Liver (tissue), 9 donors: ENCODE results near the gene INSIG2. TPM values are rescaled to one million over a fixed set of nuclear protein-coding genes. Genes with fewer than 3 reads are reported as not detected.

Source experiments
- DNase-seq: peaks from one replicate; pipeline ENCODE4 v3.0.0-alpha.2; 2017; ENCODE audit warnings: low spot score
- H3K27ac ChIP-seq, 2 donors: one replicate each; pipeline ENCODE4 v1.7.0; 2013; ENCODE audit warnings: inconsistent platforms in 2 of 2, low read length in 2 of 2, control low read depth in 1 of 2, low read depth in 1 of 2, mild to moderate bottlenecking in 1 of 2
- H3K27me3 ChIP-seq, 4 donors: one replicate each; pipeline versions ENCODE4 v1.6.1 to v1.7.0; 2013; ENCODE audit warnings: low read length in 3 of 4, inconsistent platforms in 1 of 4, mild to moderate bottlenecking in 1 of 4, moderate library complexity in 1 of 4; ENCODE audit not compliant: control insufficient read depth in 4 of 4, insufficient read depth in 4 of 4
- H3K36me3 ChIP-seq, 4 donors: one replicate each; pipeline versions ENCODE4 v1.6.1 to v1.7.0; 2013; ENCODE audit warnings: low read length in 3 of 4, mild to moderate bottlenecking in 3 of 4, low read depth in 1 of 4, moderate library complexity in 1 of 4; ENCODE audit not compliant: control insufficient read depth in 4 of 4, insufficient read depth in 3 of 4
- H3K4me1 ChIP-seq, 4 donors: one replicate each; pipeline versions ENCODE4 v1.6.1 to v1.7.0; 2013; ENCODE audit warnings: low read length in 3 of 4, mild to moderate bottlenecking in 3 of 4, moderate library complexity in 1 of 4; ENCODE audit not compliant: control insufficient read depth in 4 of 4, insufficient read depth in 4 of 4
- H3K4me3 ChIP-seq, 3 donors: one replicate each; pipeline versions ENCODE4 v1.6.1 to v1.7.0; 2013; ENCODE audit warnings: low read length in 3 of 3, control low read depth in 1 of 3, low read depth in 1 of 3, mild to moderate bottlenecking in 1 of 3
- H3K9ac ChIP-seq, 2 donors: one replicate each; pipeline ENCODE4 v1.7.0; 2013; ENCODE audit warnings: low read length in 2 of 2, mild to moderate bottlenecking in 2 of 2, moderate library complexity in 2 of 2, control low read depth in 1 of 2, low read depth in 1 of 2
- H3K9me3 ChIP-seq, 4 donors: one replicate each; pipeline versions ENCODE4 v1.6.1 to v1.7.0; 2013; ENCODE audit warnings: low read length in 3 of 4; ENCODE audit not compliant: control insufficient read depth in 4 of 4
- EGR1 ChIP-seq, 2 donors: IDR thresholded peaks; 2 replicates each; pipeline ENCODE4 v1.6.1; 2016 to 2018; ENCODE audit warnings: antibody characterized with exemption in 2 of 2, low read depth in 2 of 2
- FOXA1 ChIP-seq: IDR thresholded peaks from 2 replicates; pipeline ENCODE4 v1.6.1; 2016; ENCODE audit warnings: antibody characterized with exemption
- GABPA ChIP-seq, 2 donors: IDR thresholded peaks in 1 of 2; conservative IDR thresholded peaks in 1 of 2; 2 replicates each; pipeline ENCODE4 v1.6.1; 2016; ENCODE audit warnings: antibody characterized with exemption in 2 of 2, mild to moderate bottlenecking in 1 of 2, moderate library complexity in 1 of 2
- HNF4A ChIP-seq, 2 donors: conservative IDR thresholded peaks; 2 replicates each; pipeline ENCODE4 v1.6.1; 2016; ENCODE audit warnings: antibody characterized with exemption in 2 of 2, mild to moderate bottlenecking in 2 of 2
- HNF4G ChIP-seq: IDR thresholded peaks from 2 replicates; pipeline ENCODE4 v1.6.1; 2016; ENCODE audit warnings: antibody characterized with exemption
- JUND ChIP-seq, 2 donors: IDR thresholded peaks; 2 replicates each; pipeline ENCODE4 v1.6.1; 2016; ENCODE audit warnings: antibody characterized with exemption in 2 of 2
- NR2F2 ChIP-seq: IDR thresholded peaks from 2 replicates; pipeline ENCODE4 v1.6.1; 2016; ENCODE audit warnings: antibody characterized with exemption
- RAD21 ChIP-seq, 2 donors: IDR thresholded peaks; 2 replicates each; pipeline ENCODE4 v1.6.1; 2016; ENCODE audit warnings: antibody characterized with exemption in 2 of 2, mild to moderate bottlenecking in 2 of 2
- RXRA ChIP-seq, 2 donors: IDR thresholded peaks; 2 replicates each; pipeline ENCODE4 v1.6.1; 2017 to 2018; ENCODE audit warnings: antibody characterized with exemption in 2 of 2, mild to moderate bottlenecking in 1 of 2
- SP1 ChIP-seq: IDR thresholded peaks from 2 replicates; pipeline ENCODE4 v1.6.1; 2018; ENCODE audit warnings: antibody characterized with exemption, mild to moderate bottlenecking
- TAF1 ChIP-seq: conservative IDR thresholded peaks from 2 replicates; pipeline ENCODE4 v1.6.1; 2016; ENCODE audit warnings: antibody characterized with exemption, mild to moderate bottlenecking
- YY1 ChIP-seq: IDR thresholded peaks from 2 replicates; pipeline ENCODE4 v1.6.1; 2016; ENCODE audit warnings: antibody characterized with exemption, mild to moderate bottlenecking
- WGBS: extraction: QIAGEN DNeasy Blood & Tissue Kit; methylation state at CpG from one replicate; pipeline ENCODE4 v1.1.7; 2013; 5-methylcytosine and 5-hydroxymethylcytosine counted together
- polyA plus RNA-seq, 2 donors: library from polyadenylated mRNA; stranded (reverse) in 1 of 2; unstranded in 1 of 2; fragments of 200-250 nt in 1 of 2; fragments of >200 nt in 1 of 2; fragmentation: Nextera tagmentation in 1 of 2; extraction: Ambion mirVana in 1 of 2; gene quantifications; one replicate each; pipeline versions ENCODE4 v1.2.1 to v1.2.3, GENCODE V29; 2013 to 2015
- total RNA-seq, 2 donors: library from RNA; depleted of rRNA; stranded (reverse); fragments of >200 nt; gene quantifications; one replicate each; pipeline ENCODE4 v1.2.3, GENCODE V29; 2014
- TF ChIP-seq, protein P1 (sequence below): fragments of 150-350 bp; IDR thresholded peaks from 2 replicates; pipeline ENCODE4 v1.5.1; 2017; ENCODE audit warnings: improper control_type of control experiment, low read depth, low read length; ENCODE audit not compliant: missing input control
- TF ChIP-seq, protein P2 (sequence below): IDR thresholded peaks from 2 replicates; pipeline ENCODE4 v1.6.1; 2016; ENCODE audit warnings: antibody characterized with exemption
- TF ChIP-seq, protein P3 (sequence below): IDR thresholded peaks from 2 replicates; pipeline ENCODE4 v1.6.1; 2016; ENCODE audit warnings: antibody characterized with exemption, mild to moderate bottlenecking
- TF ChIP-seq, protein P4 (sequence below): IDR thresholded peaks from 2 replicates; pipeline ENCODE4 v1.6.1; 2016; ENCODE audit warnings: antibody characterized with exemption
- donor health status: healthy.
- donor health status: healthy.
- donor health status: healthy.
- donor health status: healthy.
- donor health status: healthy.

INSIG2 gene
- total and polyA plus RNA-seq, 4 donors: 11.3 to 18.5 (median 15.6) TPM

DNA sequence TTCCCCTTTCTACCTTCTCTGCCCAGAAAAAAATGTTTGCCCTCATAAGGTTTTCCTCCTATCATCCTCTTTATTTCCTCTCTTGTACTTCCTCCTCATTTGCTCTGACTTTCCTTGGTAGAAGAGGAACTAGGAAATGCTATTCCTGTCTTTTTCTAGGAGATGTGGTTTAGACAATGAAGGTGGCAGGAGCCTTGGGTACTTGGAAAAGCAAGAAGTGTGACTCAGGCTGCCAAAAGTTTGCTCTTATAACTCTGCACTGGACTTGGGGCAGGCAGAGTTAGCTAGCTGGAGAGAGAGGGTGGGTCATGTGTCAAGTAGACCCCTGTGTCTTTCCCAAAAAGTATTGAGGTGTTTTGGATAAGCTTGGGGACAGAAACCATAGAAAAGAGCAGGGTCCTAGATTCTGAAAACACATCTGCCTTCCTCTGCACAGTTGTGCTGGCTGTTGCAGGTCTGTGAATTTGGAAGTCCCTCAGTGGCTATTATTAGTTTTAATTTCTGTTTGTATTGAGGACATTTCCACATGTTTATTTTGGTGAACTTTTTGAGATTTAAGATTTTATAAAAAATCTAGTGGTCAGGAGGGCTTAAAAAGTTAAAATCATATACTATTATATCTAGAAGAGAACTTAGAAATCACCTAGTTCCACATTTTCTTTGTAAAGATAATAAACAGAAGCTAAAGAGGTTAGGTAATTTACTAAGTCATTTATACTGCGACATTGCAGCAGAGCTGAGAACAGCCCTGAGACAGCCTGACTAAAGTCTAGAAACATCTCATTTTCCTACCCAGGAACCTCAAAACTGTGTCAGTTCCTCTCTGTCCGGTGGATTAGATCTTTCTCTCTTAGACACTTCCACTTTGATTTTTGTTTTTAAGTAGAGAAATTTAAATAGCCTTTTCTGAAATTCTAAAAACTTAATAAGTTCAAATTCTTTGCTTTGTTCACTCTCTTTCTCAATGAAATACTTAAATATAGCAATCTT, 16.0 kb downstream of the INSIG2 start:
- 87% methylated on average over 2 of the region's 2 CpGs for WGBS
- Histone ChIP-seq H3K9me3 (no peaks in the 10 kb centered on the region), H3K4me3 (no peak overlapping the region), H3K27ac (no peak overlapping the region), H3K4me1 (no peaks in the 10 kb centered on the region), H3K27me3 (no peaks in the 10 kb centered on the region), H3K36me3 (peaks cover 3 to 26% (median 14%) of the 10 kb centered on the region in 4 donors), H3K9ac (no peak overlapping the region)
- no peak for DNase-seq
- TF ChIP-seq, protein P1, sequence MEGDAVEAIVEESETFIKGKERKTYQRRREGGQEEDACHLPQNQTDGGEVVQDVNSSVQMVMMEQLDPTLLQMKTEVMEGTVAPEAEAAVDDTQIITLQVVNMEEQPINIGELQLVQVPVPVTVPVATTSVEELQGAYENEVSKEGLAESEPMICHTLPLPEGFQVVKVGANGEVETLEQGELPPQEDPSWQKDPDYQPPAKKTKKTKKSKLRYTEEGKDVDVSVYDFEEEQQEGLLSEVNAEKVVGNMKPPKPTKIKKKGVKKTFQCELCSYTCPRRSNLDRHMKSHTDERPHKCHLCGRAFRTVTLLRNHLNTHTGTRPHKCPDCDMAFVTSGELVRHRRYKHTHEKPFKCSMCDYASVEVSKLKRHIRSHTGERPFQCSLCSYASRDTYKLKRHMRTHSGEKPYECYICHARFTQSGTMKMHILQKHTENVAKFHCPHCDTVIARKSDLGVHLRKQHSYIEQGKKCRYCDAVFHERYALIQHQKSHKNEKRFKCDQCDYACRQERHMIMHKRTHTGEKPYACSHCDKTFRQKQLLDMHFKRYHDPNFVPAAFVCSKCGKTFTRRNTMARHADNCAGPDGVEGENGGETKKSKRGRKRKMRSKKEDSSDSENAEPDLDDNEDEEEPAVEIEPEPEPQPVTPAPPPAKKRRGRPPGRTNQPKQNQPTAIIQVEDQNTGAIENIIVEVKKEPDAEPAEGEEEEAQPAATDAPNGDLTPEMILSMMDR: no peak
- TF ChIP-seq HNF4G: no peak
- no peak for TF ChIP-seq YY1
- no peak for TF ChIP-seq RXRA (IDR thresholded peaks at IDR 0.05)
- TF ChIP-seq HNF4A (conservative IDR thresholded peaks at IDR 0.05): no peak
- no peak for TF ChIP-seq JUND (IDR thresholded peaks at IDR 0.05)

DNA sequence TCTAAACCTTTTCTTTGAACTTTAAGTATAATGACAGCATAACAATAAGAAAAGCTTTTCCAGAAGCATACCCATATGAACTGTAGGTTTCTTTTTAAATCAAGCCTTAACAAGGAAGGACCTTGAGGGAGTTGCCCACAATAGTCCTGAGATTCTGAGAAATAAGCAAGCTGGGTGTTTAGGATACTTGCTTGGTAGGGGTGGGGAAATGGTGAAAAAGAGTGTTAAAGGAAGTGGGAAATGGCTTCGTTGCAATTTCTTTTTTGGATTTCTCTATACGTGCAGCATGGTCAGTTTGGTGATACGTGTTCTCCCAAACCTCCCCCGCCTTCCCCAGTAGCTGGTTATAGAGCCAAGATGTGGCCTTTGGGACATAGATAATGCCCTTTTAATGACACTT, 17.2 kb downstream of the INSIG2 start:
- Histone ChIP-seq H3K27ac (no peak overlapping the region), H3K4me3 (no peak overlapping the region), H3K27me3 (no peaks in the 10 kb centered on the region), H3K9ac (no peak overlapping the region), H3K4me1 (no peaks in the 10 kb centered on the region), H3K9me3 (no peaks in the 10 kb centered on the region), H3K36me3 (peaks cover 3 to 28% (median 16%) of the 10 kb centered on the region in 4 donors)
- TF ChIP-seq RXRA (IDR thresholded peaks at IDR 0.05) (no peak), HNF4A (conservative IDR thresholded peaks at IDR 0.05) (no peak), GABPA (IDR thresholded peaks at IDR 0.05 in 1 of 2, conservative IDR thresholded peaks at IDR 0.05 in 1 of 2) (no peak), FOXA1 (no peak), YY1 (no peak), RAD21 (IDR thresholded peaks at IDR 0.05) (no peak), TAF1 (no peak), EGR1 (IDR thresholded peaks at IDR 0.05; ENCODE audit: low read depth in 2 of 2) (no peak), JUND (IDR thresholded peaks at IDR 0.05) (no peak), SP1 (no peak), NR2F2 (no peak)
- TF ChIP-seq, protein P1: no peak
- TF ChIP-seq, protein P2, sequence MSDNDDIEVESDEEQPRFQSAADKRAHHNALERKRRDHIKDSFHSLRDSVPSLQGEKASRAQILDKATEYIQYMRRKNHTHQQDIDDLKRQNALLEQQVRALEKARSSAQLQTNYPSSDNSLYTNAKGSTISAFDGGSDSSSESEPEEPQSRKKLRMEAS: no peak
- TF ChIP-seq, protein P3, sequence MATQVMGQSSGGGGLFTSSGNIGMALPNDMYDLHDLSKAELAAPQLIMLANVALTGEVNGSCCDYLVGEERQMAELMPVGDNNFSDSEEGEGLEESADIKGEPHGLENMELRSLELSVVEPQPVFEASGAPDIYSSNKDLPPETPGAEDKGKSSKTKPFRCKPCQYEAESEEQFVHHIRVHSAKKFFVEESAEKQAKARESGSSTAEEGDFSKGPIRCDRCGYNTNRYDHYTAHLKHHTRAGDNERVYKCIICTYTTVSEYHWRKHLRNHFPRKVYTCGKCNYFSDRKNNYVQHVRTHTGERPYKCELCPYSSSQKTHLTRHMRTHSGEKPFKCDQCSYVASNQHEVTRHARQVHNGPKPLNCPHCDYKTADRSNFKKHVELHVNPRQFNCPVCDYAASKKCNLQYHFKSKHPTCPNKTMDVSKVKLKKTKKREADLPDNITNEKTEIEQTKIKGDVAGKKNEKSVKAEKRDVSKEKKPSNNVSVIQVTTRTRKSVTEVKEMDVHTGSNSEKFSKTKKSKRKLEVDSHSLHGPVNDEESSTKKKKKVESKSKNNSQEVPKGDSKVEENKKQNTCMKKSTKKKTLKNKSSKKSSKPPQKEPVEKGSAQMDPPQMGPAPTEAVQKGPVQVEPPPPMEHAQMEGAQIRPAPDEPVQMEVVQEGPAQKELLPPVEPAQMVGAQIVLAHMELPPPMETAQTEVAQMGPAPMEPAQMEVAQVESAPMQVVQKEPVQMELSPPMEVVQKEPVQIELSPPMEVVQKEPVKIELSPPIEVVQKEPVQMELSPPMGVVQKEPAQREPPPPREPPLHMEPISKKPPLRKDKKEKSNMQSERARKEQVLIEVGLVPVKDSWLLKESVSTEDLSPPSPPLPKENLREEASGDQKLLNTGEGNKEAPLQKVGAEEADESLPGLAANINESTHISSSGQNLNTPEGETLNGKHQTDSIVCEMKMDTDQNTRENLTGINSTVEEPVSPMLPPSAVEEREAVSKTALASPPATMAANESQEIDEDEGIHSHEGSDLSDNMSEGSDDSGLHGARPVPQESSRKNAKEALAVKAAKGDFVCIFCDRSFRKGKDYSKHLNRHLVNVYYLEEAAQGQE: no peak
- TF ChIP-seq, protein P4, sequence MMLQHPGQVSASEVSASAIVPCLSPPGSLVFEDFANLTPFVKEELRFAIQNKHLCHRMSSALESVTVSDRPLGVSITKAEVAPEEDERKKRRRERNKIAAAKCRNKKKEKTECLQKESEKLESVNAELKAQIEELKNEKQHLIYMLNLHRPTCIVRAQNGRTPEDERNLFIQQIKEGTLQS: no peak
- no peak for DNase-seq
- 84% methylated on average over 4 of the region's 4 CpGs for WGBS
